Astrocyte (in vitro differentiated cells and primary cell): Measurements from ENCODE around the gene CSMD2. TPM values are rescaled to one million over a fixed set of nuclear protein-coding genes. Genes with fewer than 3 reads are reported as not detected.

Experiments used
- DNase-seq: peaks from one replicate; pipeline ENCODE4 v3.0.0-alpha.2; 2010; ENCODE audit warnings: low read depth
- FAIRE-seq: peaks from 2 replicates; lab custom pipeline; 2011; peaks lifted over from hg19 to GRCh38; lab: Jason Lieb, UNC
- H2AFZ ChIP-seq: 2 replicates; pipeline ENCODE4 v1.6.0; 2012; ENCODE audit warnings: low read depth, low read length, inconsistent platforms
- H3K27ac ChIP-seq: 2 replicates; pipeline ENCODE4 v1.5.1; 2011; ENCODE audit warnings: low read depth, low read length, inconsistent platforms
- H3K27me3 ChIP-seq: 2 replicates; pipeline ENCODE4 v1.6.0; 2011; ENCODE audit warnings: low read length, inconsistent platforms; ENCODE audit not compliant: insufficient read depth
- H3K36me3 ChIP-seq: 2 replicates; pipeline ENCODE4 v1.5.1; 2011; ENCODE audit warnings: low read length, inconsistent platforms; ENCODE audit not compliant: insufficient read depth
- H3K4me1 ChIP-seq: 2 replicates; pipeline ENCODE4 v1.5.1; 2011; ENCODE audit warnings: low read length, inconsistent platforms; ENCODE audit not compliant: insufficient read depth
- H3K4me2 ChIP-seq: 2 replicates; pipeline ENCODE4 v1.6.0; 2012; ENCODE audit warnings: low read length, inconsistent platforms
- H3K4me3 ChIP-seq: 2 replicates; pipeline ENCODE4 v1.5.1; 2011; ENCODE audit warnings: low read depth, mild to moderate bottlenecking, low read length, inconsistent platforms; ENCODE audit not compliant: insufficient read depth
- H3K79me2 ChIP-seq: 2 replicates; pipeline ENCODE4 v1.6.0; 2012; ENCODE audit warnings: mild to moderate bottlenecking, low read length, inconsistent platforms; ENCODE audit not compliant: insufficient read depth
- H3K9ac ChIP-seq: 2 replicates; pipeline ENCODE4 v1.6.0; 2012; ENCODE audit warnings: mild to moderate bottlenecking, low read length, inconsistent platforms
- H3K9me3 ChIP-seq: 2 replicates; pipeline ENCODE4 v1.5.1; 2012; ENCODE audit warnings: low read depth, mild to moderate bottlenecking, low read length, inconsistent platforms; ENCODE audit not compliant: insufficient read depth
- H4K20me1 ChIP-seq: 2 replicates; pipeline ENCODE4 v1.6.0; 2012; ENCODE audit warnings: low read length, inconsistent platforms; ENCODE audit not compliant: insufficient read depth
- H3K27ac Mint-ChIP-seq: one replicate; pipeline ENCODE4 v1.8.0; 2021; ENCODE audit warnings: mild to moderate bottlenecking, mixed read lengths; ENCODE audit not compliant: unreplicated experiment
- H3K27me3 Mint-ChIP-seq: one replicate; pipeline ENCODE4 v1.8.0; 2021; ENCODE audit warnings: low read depth, mixed read lengths; ENCODE audit not compliant: unreplicated experiment
- H3K36me3 Mint-ChIP-seq: one replicate; pipeline ENCODE4 v1.8.0; 2021; ENCODE audit warnings: low read depth, mixed read lengths; ENCODE audit not compliant: unreplicated experiment
- H3K4me1 Mint-ChIP-seq: one replicate; pipeline ENCODE4 v1.8.0; 2021; ENCODE audit warnings: low read depth, mixed read lengths; ENCODE audit not compliant: unreplicated experiment
- H3K4me3 Mint-ChIP-seq: one replicate; pipeline ENCODE4 v1.8.0; 2021; ENCODE audit warnings: mild to moderate bottlenecking, moderate library complexity, mixed read lengths; ENCODE audit not compliant: unreplicated experiment
- H3K9me3 Mint-ChIP-seq: one replicate; pipeline ENCODE4 v1.8.0; 2021; ENCODE audit warnings: mild to moderate bottlenecking, mixed read lengths; ENCODE audit not compliant: unreplicated experiment
- CTCF ChIP-seq: IDR thresholded peaks from 2 replicates; pipeline ENCODE4 v1.5.1; 2011; ENCODE audit warnings: low read depth, mild to moderate bottlenecking, inconsistent platforms, low read length, moderate library complexity; ENCODE audit not compliant: insufficient read depth
- EZH2 ChIP-seq: IDR thresholded peaks from 2 replicates; pipeline ENCODE4 v1.6.1; 2012; ENCODE audit warnings: mild to moderate bottlenecking, low read length, inconsistent platforms; ENCODE audit not compliant: insufficient read depth
- total RNA-seq: library from RNA; stranded (reverse); gene quantifications from 2 replicates; pipeline ENCODE4 v1.2.1, GENCODE V29; 2021

Gene CSMD2
- total RNA-seq, 1 donor from 2014 or later, result 11.1 TPM

DNA sequence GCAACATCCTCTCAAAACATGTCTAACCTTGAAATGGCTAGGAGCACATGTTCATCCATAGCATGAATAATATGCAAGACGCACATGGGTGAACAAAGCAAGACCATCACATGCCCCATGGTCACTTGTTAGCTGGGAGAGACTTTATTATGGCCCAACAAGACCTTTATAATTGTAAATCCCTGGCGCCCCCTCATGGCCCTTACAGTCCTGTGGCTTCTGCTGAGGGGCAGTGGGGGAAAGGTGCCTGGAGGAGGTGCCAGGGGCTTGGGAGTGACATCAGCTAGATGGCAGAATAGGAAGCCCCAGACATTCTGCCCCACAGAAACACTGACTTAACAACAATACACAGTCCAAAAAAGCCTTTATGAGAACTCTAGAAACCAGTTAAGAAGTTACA lies 51.7 kb downstream of the CSMD2 start:
- Histone ChIP-seq H2AFZ (no peak overlapping the region), H3K27me3 (no peaks in the 10 kb centered on the region), H3K27ac (no peak overlapping the region), H3K36me3 (no peaks in the 10 kb centered on the region), H3K4me2 (no peak overlapping the region), H3K4me3 (no peak overlapping the region), H3K4me1 (no peaks in the 10 kb centered on the region), H4K20me1 (peaks cover 46% of the 10 kb centered on the region), H3K79me2 (peaks cover 32% of the 10 kb centered on the region), H3K9ac (no peak overlapping the region), H3K9me3 (peaks cover 2% of the 10 kb centered on the region)
- DNase-seq (no peak), FAIRE-seq (no peak)
- H3K9me3 Mint-ChIP-seq, result peaks cover 20% of the 10 kb centered on the region
- H3K4me3 Mint-ChIP-seq, result no peak overlapping the region
- H3K27me3 Mint-ChIP-seq, result no peaks in the 10 kb centered on the region
- no peak overlapping the region for H3K27ac Mint-ChIP-seq
- peaks cover 8% of the 10 kb centered on the region for H3K36me3 Mint-ChIP-seq
- H3K4me1 Mint-ChIP-seq, result peaks cover 8% of the 10 kb centered on the region
- TF ChIP-seq EZH2, result no peak
- TF ChIP-seq CTCF, result no peak

DNA sequence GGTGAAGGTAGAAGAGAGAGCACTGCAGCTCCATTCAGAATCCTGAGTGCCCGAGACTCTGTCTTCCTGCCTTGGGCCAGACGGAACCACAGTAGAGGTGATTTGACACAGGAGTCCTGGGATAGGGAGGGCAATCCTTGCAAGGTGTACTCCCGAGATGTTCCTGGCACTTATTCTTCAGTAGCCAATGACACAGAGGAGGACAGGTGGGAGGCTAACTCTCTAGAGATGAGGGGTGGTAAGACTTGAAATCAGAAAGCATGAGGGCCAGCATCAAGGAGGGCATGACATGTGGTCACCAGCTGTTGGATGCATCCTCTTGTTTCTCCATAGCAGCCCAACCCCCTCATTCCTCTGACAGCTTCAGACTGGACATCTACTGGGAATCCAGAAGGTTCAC lies 56.3 kb downstream of the CSMD2 start:
- H3K79me2 ChIP-seq, result peaks cover 31% of the 10 kb centered on the region

More for the DNA sequence above, 56.3 kb downstream of the CSMD2 start:
- Mint-ChIP-seq H3K27ac (no peak overlapping the region), H3K36me3 (peaks cover 7% of the 10 kb centered on the region), H3K9me3 (peaks cover 5% of the 10 kb centered on the region), H3K4me3 (no peak overlapping the region), H3K4me1 (peaks cover 8% of the 10 kb centered on the region), H3K27me3 (no peaks in the 10 kb centered on the region)
- no peak for TF ChIP-seq CTCF
- TF ChIP-seq EZH2, result no peak
- Histone ChIP-seq H3K4me2 (no peak overlapping the region), H3K4me1 (no peaks in the 10 kb centered on the region), H2AFZ (no peak overlapping the region), H3K4me3 (no peak overlapping the region), H4K20me1 (peaks cover 71% of the 10 kb centered on the region), H3K9ac (no peak overlapping the region), H3K27ac (no peak overlapping the region), H3K9me3 (no peaks in the 10 kb centered on the region), H3K36me3 (no peaks in the 10 kb centered on the region), H3K27me3 (no peaks in the 10 kb centered on the region)
- FAIRE-seq (no peak), DNase-seq (no peak)
